ENCODE results near the gene GNG4. TPM values are rescaled to one million over a fixed set of nuclear protein-coding genes. Genes with fewer than 3 reads are reported as not detected.

The GNG4 gene
- total and polyA plus RNA-seq, 4 donors: 16.2 to 132 (median 78.6) TPM

- Histone ChIP-seq H3K27ac (ENCODE audit: low read depth, low read length) (no peak overlapping the region), H3K36me3 (ENCODE audit: control insufficient read depth, insufficient read depth, low read length) (no peaks in the 10 kb centered on the region), H3K9me3 (ENCODE audit: control insufficient read depth, insufficient read depth, low read length) (no peaks in the 10 kb centered on the region), H3K4me1 (ENCODE audit: control insufficient read depth, insufficient read depth, low read length) (no peaks in the 10 kb centered on the region), H3K27me3 (ENCODE audit: control insufficient read depth, insufficient read depth, low read length) (no peaks in the 10 kb centered on the region), H3K4me3 (ENCODE audit: low read depth, low read length) (no peak overlapping the region)
- 44% methylated on average over 4 of the region's 7 CpGs for WGBS (ENCODE audit: insufficient coverage)
- no peak for DNase-seq (ENCODE audit: low read depth in 4 of 6, low spot score in 6 of 6)
These were observed 24.4 kb upstream of the GNG4 start for GRCh38 chr1:235673981-235674380.

- WGBS (ENCODE audit: insufficient coverage): 100% methylated on average over 1 of the region's 1 CpG
- no peak for DNase-seq (ENCODE audit: low read depth in 4 of 6, low spot score in 6 of 6)
- H3K4me1 ChIP-seq (ENCODE audit: control insufficient read depth, insufficient read depth, low read length): no peaks in the 10 kb centered on the region
- H3K27ac ChIP-seq (ENCODE audit: low read depth, low read length): no peak overlapping the region
- H3K4me3 ChIP-seq (ENCODE audit: low read depth, low read length): no peak overlapping the region
- no peaks in the 10 kb centered on the region for H3K36me3 ChIP-seq (ENCODE audit: control insufficient read depth, insufficient read depth, low read length)
- no peaks in the 10 kb centered on the region for H3K9me3 ChIP-seq (ENCODE audit: control insufficient read depth, insufficient read depth, low read length)
- H3K27me3 ChIP-seq (ENCODE audit: control insufficient read depth, insufficient read depth, low read length): no peaks in the 10 kb centered on the region
These were observed 22.4 kb upstream of the GNG4 start for GRCh38 chr1:235671992-235672391.

- WGBS (ENCODE audit: insufficient coverage): 97% methylated on average over 7 of the region's 8 CpGs
These were observed 20.7 kb upstream of the GNG4 start for GRCh38 chr1:235670157-235670776.

GRCh38 chr1:235669277-235669676 lies 19.7 kb upstream of the GNG4 start:
- H3K4me1 ChIP-seq (ENCODE audit: control insufficient read depth, insufficient read depth, low read length): no peaks in the 10 kb centered on the region
- no peaks in the 10 kb centered on the region for H3K9me3 ChIP-seq (ENCODE audit: control insufficient read depth, insufficient read depth, low read length)
- no peaks in the 10 kb centered on the region for H3K27me3 ChIP-seq (ENCODE audit: control insufficient read depth, insufficient read depth, low read length)
- WGBS (ENCODE audit: insufficient coverage): 100% methylated on average over 3 of the region's 3 CpGs
- H3K36me3 ChIP-seq (ENCODE audit: control insufficient read depth, insufficient read depth, low read length): no peaks in the 10 kb centered on the region
- DNase-seq (ENCODE audit: low read depth in 4 of 6, low spot score in 6 of 6): no peak
- no peak overlapping the region for H3K4me3 ChIP-seq (ENCODE audit: low read depth, low read length)
- no peak overlapping the region for H3K27ac ChIP-seq (ENCODE audit: low read depth, low read length)

More at GRCh38 chr1:235670157-235670776, 20.7 kb upstream of the GNG4 start:
- Histone ChIP-seq H3K9me3 (ENCODE audit: control insufficient read depth, insufficient read depth, low read length) (no peaks in the 10 kb centered on the region), H3K4me3 (ENCODE audit: low read depth, low read length) (no peak overlapping the region), H3K27me3 (ENCODE audit: control insufficient read depth, insufficient read depth, low read length) (no peaks in the 10 kb centered on the region), H3K27ac (ENCODE audit: low read depth, low read length) (no peak overlapping the region), H3K4me1 (ENCODE audit: control insufficient read depth, insufficient read depth, low read length) (no peaks in the 10 kb centered on the region), H3K36me3 (ENCODE audit: control insufficient read depth, insufficient read depth, low read length) (no peaks in the 10 kb centered on the region)
- DNase-seq (ENCODE audit: low read depth in 4 of 6, low spot score in 6 of 6): no peak

GRCh38 chr1:235663628-235664027 lies 14.0 kb upstream of the GNG4 start:
- Histone ChIP-seq H3K27ac (ENCODE audit: low read depth, low read length) (no peak overlapping the region), H3K4me3 (ENCODE audit: low read depth, low read length) (no peak overlapping the region), H3K9me3 (ENCODE audit: control insufficient read depth, insufficient read depth, low read length) (no peaks in the 10 kb centered on the region), H3K4me1 (ENCODE audit: control insufficient read depth, insufficient read depth, low read length) (no peaks in the 10 kb centered on the region), H3K27me3 (ENCODE audit: control insufficient read depth, insufficient read depth, low read length) (no peaks in the 10 kb centered on the region), H3K36me3 (ENCODE audit: control insufficient read depth, insufficient read depth, low read length) (no peaks in the 10 kb centered on the region)
- WGBS (ENCODE audit: insufficient coverage): no CpG with 5 or more reads among the region's 4 CpGs
- DNase-seq (ENCODE audit: low read depth in 4 of 6, low spot score in 6 of 6): no peak

GRCh38 chr1:235661568-235661967 lies 12.0 kb upstream of the GNG4 start:
- no CpG with 5 or more reads among the region's 2 CpGs for WGBS (ENCODE audit: insufficient coverage)
- peak in 1 of 6 donors; percentile 86 for DNase-seq (ENCODE audit: low read depth in 4 of 6, low spot score in 6 of 6)
- H3K9me3 ChIP-seq (ENCODE audit: control insufficient read depth, insufficient read depth, low read length): no peaks in the 10 kb centered on the region
- no peak overlapping the region for H3K4me3 ChIP-seq (ENCODE audit: low read depth, low read length)
- no peaks in the 10 kb centered on the region for H3K36me3 ChIP-seq (ENCODE audit: control insufficient read depth, insufficient read depth, low read length)
- no peaks in the 10 kb centered on the region for H3K27me3 ChIP-seq (ENCODE audit: control insufficient read depth, insufficient read depth, low read length)
- H3K27ac ChIP-seq (ENCODE audit: low read depth, low read length): no peak overlapping the region
- no peaks in the 10 kb centered on the region for H3K4me1 ChIP-seq (ENCODE audit: control insufficient read depth, insufficient read depth, low read length)

GRCh38 chr1:235659186-235659771 lies 9.7 kb upstream of the GNG4 start:
- Histone ChIP-seq H3K27me3 (ENCODE audit: control insufficient read depth, insufficient read depth, low read length) (no peaks in the 10 kb centered on the region), H3K4me1 (ENCODE audit: control insufficient read depth, insufficient read depth, low read length) (no peaks in the 10 kb centered on the region), H3K9me3 (ENCODE audit: control insufficient read depth, insufficient read depth, low read length) (no peaks in the 10 kb centered on the region), H3K27ac (ENCODE audit: low read depth, low read length) (no peak overlapping the region), H3K36me3 (ENCODE audit: control insufficient read depth, insufficient read depth, low read length) (no peaks in the 10 kb centered on the region), H3K4me3 (ENCODE audit: low read depth, low read length) (no peak overlapping the region)
- DNase-seq (ENCODE audit: low read depth in 4 of 6, low spot score in 6 of 6): no peak
- WGBS (ENCODE audit: insufficient coverage): 86% methylated on average over 7 of the region's 14 CpGs

- no peak overlapping the region for H3K4me3 ChIP-seq (ENCODE audit: low read depth, low read length)
- no peaks in the 10 kb centered on the region for H3K9me3 ChIP-seq (ENCODE audit: control insufficient read depth, insufficient read depth, low read length)
- H3K27me3 ChIP-seq (ENCODE audit: control insufficient read depth, insufficient read depth, low read length): no peaks in the 10 kb centered on the region
- DNase-seq (ENCODE audit: low read depth in 4 of 6, low spot score in 6 of 6): no peak
- no peaks in the 10 kb centered on the region for H3K36me3 ChIP-seq (ENCODE audit: control insufficient read depth, insufficient read depth, low read length)
- no peak overlapping the region for H3K27ac ChIP-seq (ENCODE audit: low read depth, low read length)
- no peaks in the 10 kb centered on the region for H3K4me1 ChIP-seq (ENCODE audit: control insufficient read depth, insufficient read depth, low read length)
- WGBS (ENCODE audit: insufficient coverage): 67% methylated on average over 1 of the region's 5 CpGs
These were observed 8.4 kb upstream of the GNG4 start for GRCh38 chr1:235657747-235658526.

GRCh38 chr1:235657269-235657668 lies 7.7 kb upstream of the GNG4 start:
- Histone ChIP-seq H3K36me3 (ENCODE audit: control insufficient read depth, insufficient read depth, low read length) (no peaks in the 10 kb centered on the region), H3K4me1 (ENCODE audit: control insufficient read depth, insufficient read depth, low read length) (no peaks in the 10 kb centered on the region), H3K27ac (ENCODE audit: low read depth, low read length) (no peak overlapping the region), H3K27me3 (ENCODE audit: control insufficient read depth, insufficient read depth, low read length) (peaks cover 3% of the 10 kb centered on the region), H3K4me3 (ENCODE audit: low read depth, low read length) (no peak overlapping the region), H3K9me3 (ENCODE audit: control insufficient read depth, insufficient read depth, low read length) (no peaks in the 10 kb centered on the region)
- 91% methylated on average over 3 of the region's 5 CpGs for WGBS (ENCODE audit: insufficient coverage)
- no peak for DNase-seq (ENCODE audit: low read depth in 4 of 6, low spot score in 6 of 6)

Data from spinal cord (tissue), 10 donors.